ENCODE data around the gene NID1.
"Not testable (repeated sequence)": the region's sequence is repeated elsewhere in the genome, so short reads cannot be mapped to it uniquely, and the experiment has no call there.

Gene NID1

GRCh38 chr1:235933766-235934116 is 131.1 kb downstream of the NID1 start:
- DNase-seq (ENCODE audit: low read depth): no peak

- no peak for DNase-seq (ENCODE audit: low read depth)
Measured at GRCh38 chr1:235933017-235933765, 131.7 kb downstream of the NID1 start.

GRCh38 chr1:235932090-235932510 is 132.8 kb downstream of the NID1 start:
- no peak for DNase-seq (ENCODE audit: low read depth)

GRCh38 chr1:235931171-235931738 is 133.6 kb downstream of the NID1 start:
- no peak for DNase-seq (ENCODE audit: low read depth)

GRCh38 chr1:235930543-235930942 is 134.3 kb downstream of the NID1 start:
- no peak for DNase-seq (ENCODE audit: low read depth)

- no peak for DNase-seq (ENCODE audit: low read depth)
Measured at GRCh38 chr1:235929216-235929615, 135.7 kb downstream of the NID1 start.

- no peak for DNase-seq (ENCODE audit: low read depth)
Measured at GRCh38 chr1:235928197-235928596, 136.7 kb downstream of the NID1 start.

- not testable (repeated sequence) for DNase-seq (ENCODE audit: low read depth)
Measured at GRCh38 chr1:235927551-235927950, 137.3 kb downstream of the NID1 start.

Data from stimulated activated CD8-positive, alpha-beta memory T cell treated with anti-CD3 and anti-CD28 coated beads, Interleukin-15, amount 100 ng/mL, for 24 hours (primary cell).